Nucleus accumbens (tissue), 56 donors: ENCODE data around the gene MYADML2.
A peak's percentile ranks its signal among the peaks of the same experiment; 100 is the strongest.

Source experiments
- DNase-seq, 56 donors: peaks; one replicate each; lab custom pipeline; 2025; lab: John Stamatoyannopoulos, UW

The MYADML2 gene

GRCh38 chr17:81941484-81942166, 5.4 kb downstream of the MYADML2 start:
- DNase-seq, result peak in 22 of 56 donors; percentile 5 to 68 (median 34)

GRCh38 chr17:81940538-81941483, 6.2 kb downstream of the MYADML2 start:
- no peak for DNase-seq

- peak in 41 of 56 donors; percentile 7 to 78 (median 42) for DNase-seq
These were observed 7.1 kb downstream of the MYADML2 start for GRCh38 chr17:81939881-81940385.

GRCh38 chr17:81939218-81939617, 7.8 kb downstream of the MYADML2 start:
- DNase-seq, result no peak

DNA sequence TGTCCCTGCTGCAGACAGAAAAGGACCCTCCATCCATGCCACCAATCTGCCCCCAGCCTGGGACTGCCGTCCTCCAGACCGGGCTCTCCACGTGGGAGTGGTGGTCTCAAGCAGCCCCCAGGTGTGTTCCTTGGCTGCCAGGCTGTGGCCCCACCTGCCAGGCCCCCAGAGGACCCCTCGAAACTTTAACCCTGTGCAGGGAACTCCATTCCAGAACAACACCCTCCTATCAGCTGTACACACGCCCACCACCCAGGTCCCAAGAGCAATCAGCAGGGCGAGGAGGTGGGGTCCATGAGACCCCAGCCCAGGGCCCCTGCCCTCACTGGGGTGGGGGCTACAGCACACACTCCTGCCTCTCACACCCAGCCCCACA, 11.3 kb downstream of the MYADML2 start:
- no peak for DNase-seq

DNA sequence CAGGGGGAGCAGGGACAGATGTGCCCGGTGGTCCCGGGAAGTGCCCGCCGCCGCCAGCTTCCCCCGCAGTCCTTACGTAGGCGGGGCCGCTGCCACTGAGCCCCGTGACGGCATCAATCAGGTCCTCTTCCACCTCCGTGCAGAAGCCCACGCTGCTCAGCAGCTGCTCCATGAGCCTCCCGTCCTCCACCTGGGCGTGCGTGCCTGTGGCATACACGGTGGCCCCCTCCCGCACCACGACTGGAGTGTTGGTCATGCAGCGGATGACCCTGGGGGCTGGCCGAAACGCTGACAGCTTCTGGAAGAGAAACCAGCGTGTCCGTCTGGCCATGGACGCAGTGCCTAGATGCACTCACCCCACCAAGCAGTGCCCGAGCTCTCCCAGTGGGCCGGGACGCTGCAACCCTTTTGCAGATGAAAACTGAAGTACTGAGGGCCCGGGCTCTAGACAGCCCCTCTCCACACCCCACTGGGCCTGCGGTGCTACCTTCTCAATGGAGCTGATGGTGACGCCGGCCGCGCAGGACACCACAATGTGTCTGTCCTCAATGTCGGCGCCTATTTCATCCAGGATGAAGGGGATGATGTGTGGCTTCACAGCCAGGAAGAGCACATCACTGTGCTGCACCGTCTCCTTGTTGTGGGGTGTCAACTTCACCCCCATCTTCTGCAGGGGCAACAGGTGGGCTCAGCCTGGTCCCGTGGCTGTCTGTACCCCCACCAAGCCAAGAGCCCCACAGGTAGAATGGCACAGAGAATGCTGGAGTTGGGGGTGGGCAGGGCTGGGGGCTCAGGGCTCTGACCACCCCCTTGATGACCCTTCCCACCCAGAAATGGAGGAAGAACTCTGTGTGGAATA, 12.0 kb downstream of the MYADML2 start:
- peak in 1 of 56 donors; percentile 24 for DNase-seq

- no peak for DNase-seq
These were observed 12.8 kb downstream of the MYADML2 start for GRCh38 chr17:81934098-81934757.

DNA sequence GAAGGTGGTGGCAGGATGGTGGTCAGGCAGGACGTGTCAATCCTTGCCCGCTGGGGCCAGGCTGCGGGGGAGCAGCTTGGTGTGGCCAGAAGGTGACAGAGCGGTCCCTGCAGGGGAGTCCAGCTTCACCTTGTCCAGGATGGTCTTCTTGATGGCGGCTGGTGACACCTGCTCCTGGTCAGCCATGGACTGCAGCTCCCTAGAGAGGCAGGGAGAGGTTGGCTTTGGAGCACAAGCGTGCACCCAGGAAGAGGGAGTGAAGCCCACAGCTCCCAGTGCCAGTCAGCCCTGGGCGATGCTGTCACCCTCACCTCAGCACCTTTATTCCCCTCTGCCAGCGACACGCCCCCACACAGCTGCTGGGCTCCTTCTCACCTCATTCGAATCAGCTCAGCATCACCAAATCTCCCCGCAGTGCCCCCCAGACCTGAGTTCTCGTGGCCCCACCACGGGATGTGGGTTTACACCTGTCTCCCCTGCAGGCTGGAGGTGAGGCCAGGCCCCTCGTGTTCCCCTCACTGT, 13.8 kb downstream of the MYADML2 start:
- DNase-seq, result no peak

GRCh38 chr17:81932333-81932983, 14.6 kb downstream of the MYADML2 start:
- no peak for DNase-seq

DNA sequence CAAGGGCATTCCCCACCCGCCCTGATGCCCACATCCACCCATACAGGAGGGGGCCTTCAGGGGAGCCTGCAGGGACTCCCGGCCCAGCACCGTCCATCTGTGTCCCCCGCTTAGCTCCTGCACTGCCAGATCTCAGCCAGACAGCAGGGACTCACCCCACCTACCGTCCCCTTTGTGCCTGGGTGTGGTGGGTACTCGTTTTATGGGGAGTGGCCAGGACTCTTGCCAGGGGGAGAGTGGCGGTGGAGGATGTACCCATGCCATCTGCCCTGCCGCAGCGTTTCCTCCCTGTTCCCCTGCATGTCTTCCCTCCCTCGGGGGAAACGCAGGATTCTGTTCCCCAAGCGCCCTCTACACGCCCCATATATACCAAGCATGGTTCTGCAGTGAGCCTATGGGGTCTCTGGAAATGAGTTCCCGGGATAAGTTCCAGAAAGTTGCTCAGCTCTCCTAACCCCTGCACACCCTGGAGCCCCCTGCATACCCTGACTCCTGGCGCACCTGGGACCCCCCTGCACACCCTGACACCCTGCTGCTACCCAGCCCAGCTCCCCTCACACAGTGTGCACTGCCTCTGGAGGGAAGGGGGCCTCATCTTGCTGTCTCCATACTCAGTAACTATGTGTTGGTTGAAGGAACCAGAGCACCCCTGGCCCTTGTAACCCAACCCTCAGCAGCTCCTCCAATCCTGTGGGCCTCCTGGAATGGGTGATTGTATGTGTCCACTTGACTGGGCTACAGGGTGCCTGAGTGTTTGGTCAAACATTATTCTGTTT, 15.3 kb downstream of the MYADML2 start:
- DNase-seq, result no peak

DNA sequence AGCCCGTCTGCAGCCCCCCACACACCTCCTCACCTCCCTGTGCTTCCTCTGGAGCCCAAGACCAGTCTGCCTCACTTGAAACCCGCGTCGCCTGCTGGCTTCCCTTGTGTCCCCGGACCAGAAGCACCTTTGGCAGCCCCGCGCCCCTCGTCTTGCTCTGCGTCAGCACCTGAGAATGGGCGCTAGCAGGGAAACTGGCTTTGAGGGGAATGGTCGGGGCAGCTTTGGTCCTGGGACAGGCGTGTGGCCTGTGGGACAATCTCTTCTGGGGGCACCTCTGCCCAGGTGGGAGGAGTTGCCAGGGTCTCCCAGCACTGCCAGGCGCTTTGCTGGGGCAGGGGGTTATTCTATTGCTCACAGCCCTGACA, 15.9 kb downstream of the MYADML2 start:
- DNase-seq, result no peak

GRCh38 chr17:81930142-81931125, 16.6 kb downstream of the MYADML2 start:
- no peak for DNase-seq

DNA sequence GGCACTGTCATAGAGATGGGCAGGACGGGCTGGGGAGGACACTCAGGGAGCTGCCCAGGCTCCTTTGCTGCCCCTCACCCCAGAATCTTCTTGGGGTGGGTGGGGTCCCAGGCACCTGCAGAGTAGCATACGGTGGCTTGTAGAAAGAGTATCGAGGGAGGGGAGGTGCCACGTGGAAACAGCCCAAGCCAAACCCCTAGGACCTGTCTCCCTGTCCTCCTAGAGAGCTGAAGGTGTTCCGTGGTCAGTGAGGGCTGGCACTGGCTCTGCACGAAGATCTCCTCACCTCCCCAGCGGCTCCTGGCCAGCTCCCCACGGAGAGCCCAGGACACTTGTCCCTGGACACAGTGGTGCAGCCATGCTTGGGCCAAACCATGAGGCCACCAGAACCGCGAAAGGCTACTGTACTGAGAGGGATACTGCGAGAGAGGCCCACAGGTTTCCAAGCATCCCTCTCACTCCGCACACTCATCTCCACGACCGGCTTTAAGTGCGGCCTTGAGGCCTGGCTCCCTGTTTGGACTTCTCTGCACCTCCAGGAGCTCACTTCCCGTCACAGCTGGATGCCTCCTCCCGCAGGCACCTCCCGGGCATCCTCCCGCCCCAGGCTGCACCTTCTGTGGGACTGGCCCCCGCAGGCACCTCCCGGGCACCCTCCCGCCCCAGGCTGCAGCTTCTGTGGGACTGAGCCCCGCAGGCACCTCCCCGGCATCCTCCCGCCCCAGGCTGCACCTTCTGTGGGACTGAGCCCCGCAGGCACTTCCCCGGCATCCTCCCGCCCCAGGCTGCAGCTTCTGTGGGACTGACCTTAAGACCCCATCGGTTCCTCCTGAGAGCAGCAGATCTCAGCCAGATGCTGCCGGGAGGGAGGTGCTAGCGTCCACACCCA, 17.5 kb downstream of the MYADML2 start:
- no peak for DNase-seq

DNA sequence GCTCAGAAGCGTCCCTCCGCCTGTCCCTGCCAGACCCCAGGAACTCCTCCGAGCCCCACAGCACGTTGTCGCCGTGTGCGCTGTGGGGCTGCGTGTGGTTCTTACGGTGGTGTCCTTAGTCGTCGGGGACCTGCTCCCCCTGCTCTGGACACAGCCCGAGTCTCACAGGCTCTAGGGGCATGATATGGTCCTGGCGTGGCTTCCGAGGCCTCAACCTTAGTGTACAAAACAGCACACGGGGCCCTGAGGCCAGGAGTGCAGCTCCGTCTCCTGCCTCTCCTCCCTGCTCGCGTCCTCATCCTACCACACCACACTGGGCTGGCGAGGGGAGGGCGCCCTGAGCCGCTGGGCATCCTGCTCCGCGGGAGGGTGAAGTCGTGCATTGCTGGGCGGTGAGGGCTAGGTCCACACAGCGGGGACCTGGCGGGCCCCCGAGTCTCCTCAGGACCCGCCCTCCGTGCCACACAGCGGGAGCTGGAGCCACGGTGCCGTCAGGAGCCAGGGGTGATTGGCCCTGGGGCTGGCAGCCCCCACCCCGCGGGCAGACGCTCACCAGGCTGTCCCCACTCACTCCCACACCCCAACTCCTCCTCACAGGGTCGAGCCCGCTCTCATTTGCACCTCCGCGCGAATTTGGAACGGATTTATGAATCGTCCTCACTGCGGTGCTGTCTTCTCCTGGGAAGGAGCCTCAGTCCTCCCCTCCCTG, 18.3 kb downstream of the MYADML2 start:
- DNase-seq, result no peak
